Ectodermal cell (in vitro differentiated cells): ENCODE results near the gene SPEF2.

ENCODE experiments used
- H3K27ac ChIP-seq: 2 replicates; pipeline ENCODE4 v1.7.0; 2013; ENCODE audit warnings: mild to moderate bottlenecking, low read depth, low read length; ENCODE audit not compliant: insufficient read depth, poor library complexity, severe bottlenecking
- H3K27me3 ChIP-seq: 2 replicates; pipeline ENCODE4 v1.7.0; 2013; ENCODE audit warnings: mild to moderate bottlenecking, low read length; ENCODE audit not compliant: insufficient read depth, control insufficient read depth, poor library complexity, severe bottlenecking
- H3K36me3 ChIP-seq: one replicate; pipeline ENCODE4 v1.7.0; 2013; ENCODE audit warnings: low read length; ENCODE audit not compliant: control insufficient read depth, insufficient read depth
- H3K4me1 ChIP-seq: one replicate; pipeline ENCODE4 v1.7.0; 2013; ENCODE audit warnings: low read length; ENCODE audit not compliant: control insufficient read depth, insufficient read depth
- H3K4me3 ChIP-seq: 2 replicates; pipeline ENCODE4 v1.7.0; 2013; ENCODE audit warnings: low read depth, low read length, control low read depth; ENCODE audit not compliant: insufficient read depth
- H3K9me3 ChIP-seq: 2 replicates; pipeline ENCODE4 v1.7.0; 2013; ENCODE audit warnings: mild to moderate bottlenecking, low read length, moderate library complexity; ENCODE audit not compliant: control insufficient read depth
- WGBS, 2 experiments: methylation state at CpG; one replicate each; pipeline ENCODE4 v1.1.7; 2013; ENCODE audit warnings: missing lambda C conversion rate in 2 of 2; 5-methylcytosine and 5-hydroxymethylcytosine counted together

SPEF2 gene

GRCh38 chr5:35771839-35772238 is 154.2 kb downstream of the SPEF2 start:
- Histone ChIP-seq H3K4me1 (no peaks in the 10 kb centered on the region), H3K9me3 (no peaks in the 10 kb centered on the region), H3K36me3 (no peaks in the 10 kb centered on the region), H3K4me3 (no peak overlapping the region), H3K27ac (no peak overlapping the region), H3K27me3 (no peaks in the 10 kb centered on the region)
- WGBS, 2 experiments = 46 to 64% methylated on average over 2 of the region's 2 CpGs

GRCh38 chr5:35773967-35774366 is 156.3 kb downstream of the SPEF2 start:
- Histone ChIP-seq H3K4me3 (no peak overlapping the region), H3K27me3 (no peaks in the 10 kb centered on the region), H3K9me3 (no peaks in the 10 kb centered on the region), H3K4me1 (no peaks in the 10 kb centered on the region), H3K36me3 (no peaks in the 10 kb centered on the region), H3K27ac (no peak overlapping the region)
- WGBS, 2 experiments = 96 to 97% methylated on average over 5 of the region's 6 CpGs

- Histone ChIP-seq H3K36me3 (no peaks in the 10 kb centered on the region), H3K27me3 (no peaks in the 10 kb centered on the region), H3K4me3 (no peak overlapping the region), H3K9me3 (no peaks in the 10 kb centered on the region), H3K27ac (no peak overlapping the region), H3K4me1 (no peaks in the 10 kb centered on the region)
Measured at GRCh38 chr5:35776757-35777156, 159.1 kb downstream of the SPEF2 start.

- WGBS, 2 experiments = 13 to 24% methylated on average over 8 to 9 of the region's 9 CpGs
- Histone ChIP-seq H3K27me3 (no peaks in the 10 kb centered on the region), H3K4me1 (no peaks in the 10 kb centered on the region)
Measured at GRCh38 chr5:35777358-35778087, 159.9 kb downstream of the SPEF2 start.

GRCh38 chr5:35778259-35778769 is 160.7 kb downstream of the SPEF2 start:
- no peaks in the 10 kb centered on the region for H3K9me3 ChIP-seq
- 100% methylated on average over 3 of the region's 3 CpGs for WGBS, 2 experiments
- H3K4me3 ChIP-seq = no peak overlapping the region
- no peak overlapping the region for H3K27ac ChIP-seq
- no peaks in the 10 kb centered on the region for H3K27me3 ChIP-seq
- no peaks in the 10 kb centered on the region for H3K4me1 ChIP-seq
- H3K36me3 ChIP-seq = no peaks in the 10 kb centered on the region

More at GRCh38 chr5:35777358-35778087, 159.9 kb downstream of the SPEF2 start:
- no peak overlapping the region for H3K27ac ChIP-seq
- no peak overlapping the region for H3K4me3 ChIP-seq
- H3K36me3 ChIP-seq = no peaks in the 10 kb centered on the region
- H3K9me3 ChIP-seq = no peaks in the 10 kb centered on the region

- WGBS, 2 experiments = 92 to 95% methylated on average over 6 of the region's 6 CpGs
- no peaks in the 10 kb centered on the region for H3K4me1 ChIP-seq
- no peaks in the 10 kb centered on the region for H3K9me3 ChIP-seq
- no peak overlapping the region for H3K27ac ChIP-seq
- H3K27me3 ChIP-seq = no peaks in the 10 kb centered on the region
- no peak overlapping the region for H3K4me3 ChIP-seq
- no peaks in the 10 kb centered on the region for H3K36me3 ChIP-seq
Measured at GRCh38 chr5:35780236-35780635, 162.6 kb downstream of the SPEF2 start.

- Histone ChIP-seq H3K36me3 (no peaks in the 10 kb centered on the region), H3K9me3 (no peaks in the 10 kb centered on the region), H3K27me3 (no peaks in the 10 kb centered on the region), H3K4me3 (no peak overlapping the region), H3K4me1 (no peaks in the 10 kb centered on the region), H3K27ac (no peak overlapping the region)
- WGBS, 2 experiments = 57 to 89% methylated on average over 1 to 2 of the region's 3 CpGs
Measured at GRCh38 chr5:35781181-35781790, 163.6 kb downstream of the SPEF2 start.

GRCh38 chr5:35783551-35783950 is 165.9 kb downstream of the SPEF2 start:
- WGBS, 2 experiments = 91 to 92% methylated on average over 1 of the region's 1 CpG
- Histone ChIP-seq H3K4me3 (no peak overlapping the region), H3K36me3 (no peaks in the 10 kb centered on the region), H3K4me1 (no peaks in the 10 kb centered on the region), H3K9me3 (no peaks in the 10 kb centered on the region), H3K27me3 (no peaks in the 10 kb centered on the region), H3K27ac (no peak overlapping the region)

- no peak overlapping the region for H3K27ac ChIP-seq
- no peaks in the 10 kb centered on the region for H3K9me3 ChIP-seq
- no peaks in the 10 kb centered on the region for H3K4me1 ChIP-seq
- H3K36me3 ChIP-seq = no peaks in the 10 kb centered on the region
- H3K4me3 ChIP-seq = no peak overlapping the region
- H3K27me3 ChIP-seq = no peaks in the 10 kb centered on the region
- 89 to 92% methylated on average over 4 of the region's 4 CpGs for WGBS, 2 experiments
Measured at GRCh38 chr5:35785601-35786085, 168.0 kb downstream of the SPEF2 start.

GRCh38 chr5:35788724-35789123 is 171.1 kb downstream of the SPEF2 start:
- Histone ChIP-seq H3K9me3 (no peaks in the 10 kb centered on the region), H3K4me3 (no peak overlapping the region), H3K36me3 (no peaks in the 10 kb centered on the region), H3K27me3 (no peaks in the 10 kb centered on the region), H3K4me1 (no peaks in the 10 kb centered on the region), H3K27ac (no peak overlapping the region)
- WGBS, 2 experiments = 92 to 93% methylated on average over 2 to 4 of the region's 4 CpGs
